IPS-18c (cell line): Measurements from ENCODE around the gene ATAD1.
"Not testable (repeated sequence)": the region's sequence is repeated elsewhere in the genome, so short reads cannot be mapped to it uniquely, and the experiment has no call there.

Experiments
- H3K4me3 ChIP-seq: 2 replicates; pipeline ENCODE4 v1.7.0; 2013; ENCODE audit warnings: low read depth, mild to moderate bottlenecking, low read length, moderate library complexity; ENCODE audit not compliant: insufficient read depth
- H3K9me3 ChIP-seq: one replicate; pipeline ENCODE4 v1.6.1; 2013; ENCODE audit warnings: mild to moderate bottlenecking, low read length, moderate library complexity; ENCODE audit not compliant: control insufficient read depth, insufficient read depth

ATAD1 gene

GRCh38 chr10:87819289-87819585, 1.2 kb upstream of the ATAD1 start:
- no peak overlapping the region for H3K4me3 ChIP-seq
- H3K9me3 ChIP-seq = no peaks in the 10 kb centered on the region

DNA sequence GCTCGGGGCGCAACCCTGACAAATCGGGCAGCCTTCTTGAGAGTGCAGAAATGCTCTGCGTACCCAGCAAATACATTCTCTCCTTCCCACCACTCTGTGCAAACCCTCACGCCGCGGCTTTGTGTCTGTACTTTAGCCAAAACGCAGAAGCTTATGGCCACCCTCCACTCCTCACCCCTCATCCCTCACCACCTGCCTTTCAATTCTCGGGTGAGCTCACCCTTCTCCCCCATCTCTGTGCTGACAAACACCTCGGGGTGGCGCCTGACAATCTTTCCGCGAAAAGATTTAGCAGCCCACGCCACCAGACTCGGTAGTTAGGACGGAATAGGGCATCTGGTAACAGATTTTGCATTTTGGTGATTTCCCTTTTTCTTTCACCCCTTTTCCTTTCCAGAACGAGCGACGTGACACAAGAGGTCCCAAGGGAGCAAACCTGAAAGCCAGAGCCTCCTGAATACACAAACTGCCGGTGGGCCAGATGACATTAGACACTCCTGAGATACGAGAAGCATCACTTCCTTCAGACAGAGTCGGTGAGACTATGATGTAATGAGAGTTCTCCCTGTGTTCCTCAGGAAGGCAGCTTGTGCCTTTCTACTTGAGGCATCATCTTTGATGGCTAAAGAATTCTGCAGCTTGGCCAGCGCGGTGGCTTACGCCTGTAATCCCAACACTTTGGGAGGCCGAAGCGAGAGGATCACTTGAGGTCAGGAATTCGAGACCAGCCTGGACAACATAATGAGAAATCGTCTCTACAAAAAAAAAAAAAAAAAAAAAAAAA, 671 bp upstream of the ATAD1 start:
- H3K9me3 ChIP-seq = no peaks in the 10 kb centered on the region
- H3K4me3 ChIP-seq = peak overlapping the region; percentile 91

GRCh38 chr10:87816898-87817608, 973 bp downstream of the ATAD1 start:
- H3K4me3 ChIP-seq = peak overlapping the region; percentile 91
- H3K9me3 ChIP-seq = no peaks in the 10 kb centered on the region

DNA sequence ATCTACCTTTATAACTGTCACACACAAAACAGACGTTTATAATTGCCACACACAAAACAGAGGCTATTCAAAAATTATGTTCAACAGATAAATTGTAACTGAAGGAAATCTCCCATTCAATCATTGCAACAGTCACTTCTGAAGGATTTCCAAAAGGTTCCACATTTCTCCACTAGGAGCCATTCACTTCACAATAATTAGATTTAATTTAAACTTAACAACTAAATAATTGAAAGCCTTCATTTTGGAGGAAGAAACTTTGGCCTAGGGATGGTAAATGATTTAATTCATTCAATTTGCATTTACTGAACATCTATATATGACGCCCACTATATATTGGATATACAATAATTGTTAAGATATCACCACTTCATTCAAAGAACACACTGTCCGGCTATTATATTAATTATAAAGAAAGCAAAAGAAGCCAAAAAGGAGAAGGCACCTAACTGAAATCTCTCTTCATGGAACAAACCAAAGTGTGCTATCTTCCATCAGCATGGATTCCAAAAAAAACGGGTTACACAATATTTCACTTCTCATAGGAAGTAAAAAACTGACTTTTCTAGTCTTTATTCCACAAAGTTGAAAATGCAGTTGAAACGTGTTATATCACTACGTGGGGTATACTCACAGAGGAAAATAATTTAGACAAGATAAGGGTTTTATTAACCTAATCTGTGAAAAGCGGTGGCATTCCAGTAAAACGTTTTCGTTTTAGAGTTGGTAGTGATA, 1.7 kb downstream of the ATAD1 start:
- Histone ChIP-seq H3K9me3 (no peaks in the 10 kb centered on the region), H3K4me3 (peak overlapping the region; percentile 91; the same call in 1 of the 2 replicates)

GRCh38 chr10:87804939-87805569, 13.0 kb downstream of the ATAD1 start:
- H3K4me3 ChIP-seq = no peak overlapping the region
- H3K9me3 ChIP-seq = no peaks in the 10 kb centered on the region

DNA sequence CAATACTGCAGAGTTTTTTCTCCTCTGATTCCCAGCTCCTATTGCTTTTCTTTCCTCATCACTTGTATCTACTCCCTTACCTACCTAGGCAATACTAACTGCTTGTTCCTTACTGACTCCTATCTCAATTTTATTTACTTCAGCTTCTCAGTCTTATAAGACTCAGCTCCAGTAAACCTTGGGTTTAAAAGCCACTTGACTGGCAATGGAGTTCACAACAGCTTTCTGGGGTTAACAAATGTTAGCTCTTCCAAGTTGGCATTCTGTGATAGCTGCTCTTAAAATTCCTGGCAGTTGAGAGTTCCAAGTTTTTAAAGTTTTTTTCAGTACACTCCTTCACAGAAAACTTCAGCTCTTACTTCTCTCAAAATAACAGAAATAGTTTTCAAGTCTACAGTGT, 14.2 kb downstream of the ATAD1 start:
- Histone ChIP-seq H3K9me3 (no peaks in the 10 kb centered on the region), H3K4me3 (no peak overlapping the region)

DNA sequence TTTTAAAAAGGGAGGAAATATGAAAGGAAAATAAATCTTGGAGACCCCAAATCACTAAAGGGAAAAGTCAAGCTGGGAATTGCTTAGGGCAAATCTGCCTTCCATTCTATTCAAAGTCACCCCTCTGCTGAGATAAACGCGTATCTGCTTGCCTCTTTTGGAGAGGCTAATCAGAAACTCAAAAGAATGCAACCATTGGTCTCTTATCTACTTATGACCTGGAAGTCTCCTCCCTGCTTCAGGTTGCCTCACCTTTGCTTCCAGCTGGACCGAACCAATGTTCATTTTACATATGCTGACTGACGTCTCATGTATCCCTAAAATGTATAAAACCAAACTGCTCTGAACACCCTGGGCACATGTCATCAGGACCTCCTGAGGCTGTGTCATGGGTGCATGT, 14.7 kb downstream of the ATAD1 start:
- H3K9me3 ChIP-seq = no peaks in the 10 kb centered on the region
- H3K4me3 ChIP-seq = no peak overlapping the region

DNA sequence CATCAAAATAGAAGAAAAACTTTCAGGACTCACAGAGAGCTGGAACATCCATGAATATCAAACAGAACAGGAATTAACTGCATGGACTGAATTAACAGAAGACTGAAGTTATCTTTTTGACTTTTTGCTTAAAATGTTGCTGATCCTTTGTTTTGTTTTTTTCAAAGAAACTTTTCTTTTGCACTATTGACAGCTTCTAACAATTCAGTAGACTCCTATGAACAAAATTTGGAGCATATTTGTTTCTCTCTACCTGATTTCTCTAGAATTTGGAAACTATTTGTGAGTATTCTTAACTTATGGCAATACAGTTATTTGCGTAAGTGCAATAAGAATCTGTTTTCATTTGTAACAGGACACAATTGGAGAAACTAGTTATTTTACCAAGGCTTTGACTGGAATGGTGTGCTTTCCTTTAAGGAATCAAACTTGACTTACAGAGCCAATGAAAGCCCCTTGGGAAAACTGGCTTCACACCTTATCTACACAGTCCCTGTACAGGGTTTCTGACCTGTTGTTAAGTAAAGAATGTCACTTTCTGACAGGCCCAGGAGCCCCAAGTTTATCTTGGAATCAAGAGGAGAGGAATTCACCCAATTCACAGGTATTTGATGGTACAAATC, 16.1 kb downstream of the ATAD1 start:
- H3K9me3 ChIP-seq, H3K4me3 ChIP-seq: not testable (repeated sequence)

DNA sequence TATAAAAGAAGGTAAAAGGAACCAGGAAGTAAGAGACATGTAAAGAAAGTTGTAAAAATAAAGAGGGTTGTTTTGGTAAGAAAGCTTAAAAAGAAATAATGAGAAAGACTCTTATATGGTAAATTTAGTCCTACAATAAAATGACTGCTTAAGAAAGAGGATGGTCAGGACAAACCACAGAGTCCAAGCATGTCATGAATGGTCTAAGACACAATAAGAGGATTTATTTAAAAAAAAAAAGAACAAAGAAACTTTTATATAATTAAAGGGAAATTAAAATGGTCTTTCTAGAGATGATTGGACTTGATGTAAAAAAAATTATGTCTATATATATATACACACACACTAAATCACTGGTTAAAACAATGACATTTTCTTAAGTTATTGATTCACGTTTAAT, 18.2 kb downstream of the ATAD1 start:
- no peak overlapping the region for H3K4me3 ChIP-seq
- H3K9me3 ChIP-seq = no peaks in the 10 kb centered on the region

GRCh38 chr10:87798082-87798481, 19.9 kb downstream of the ATAD1 start:
- H3K9me3 ChIP-seq = no peaks in the 10 kb centered on the region

GRCh38 chr10:87794285-87794684, 23.7 kb downstream of the ATAD1 start:
- H3K4me3 ChIP-seq = no peak overlapping the region
- H3K9me3 ChIP-seq = no peaks in the 10 kb centered on the region

More at GRCh38 chr10:87798082-87798481, 19.9 kb downstream of the ATAD1 start:
- H3K4me3 ChIP-seq = no peak overlapping the region

GRCh38 chr10:87790185-87790584, 27.8 kb downstream of the ATAD1 start:
- Histone ChIP-seq H3K4me3 (no peak overlapping the region), H3K9me3 (no peaks in the 10 kb centered on the region)

DNA sequence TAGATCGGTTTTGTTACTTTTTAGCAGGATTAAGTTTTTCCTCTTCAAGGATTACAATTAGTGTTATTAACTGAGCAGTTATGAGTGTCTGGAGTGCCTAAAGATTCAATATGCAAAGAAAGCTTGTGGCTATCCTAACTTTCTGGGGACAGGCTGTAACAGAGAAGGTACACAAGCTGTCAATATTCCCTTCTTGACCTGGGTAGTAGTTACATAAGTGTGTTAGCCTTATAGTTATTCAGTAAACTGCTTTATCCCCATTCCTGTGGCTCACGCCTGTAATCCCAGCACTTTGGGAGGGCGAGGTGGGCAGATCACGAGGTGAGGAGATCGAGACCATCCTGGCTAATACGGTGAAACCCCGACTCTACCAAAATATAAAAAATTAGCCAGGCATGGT, 31.6 kb downstream of the ATAD1 start:
- Histone ChIP-seq H3K9me3 (no peaks in the 10 kb centered on the region), H3K4me3 (no peak overlapping the region)

DNA sequence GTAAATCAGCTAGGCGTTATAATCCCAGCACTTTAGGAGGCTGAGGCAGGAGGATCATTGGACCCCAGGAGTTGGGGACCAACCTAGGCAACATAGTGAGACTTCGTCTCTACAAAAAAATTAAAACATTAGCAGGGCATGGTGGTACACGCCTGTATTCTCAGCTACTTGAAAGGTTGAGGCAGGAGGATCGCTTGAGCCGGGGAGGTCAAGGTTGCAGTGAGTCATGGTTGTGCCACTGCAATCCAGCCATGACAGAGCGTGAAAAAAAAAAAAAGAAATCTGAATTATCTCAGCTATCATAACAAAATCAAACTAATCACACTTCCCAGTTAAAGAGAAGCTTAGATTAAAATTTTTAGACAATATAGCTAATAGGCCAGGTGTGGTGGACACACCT, 35.3 kb downstream of the ATAD1 start:
- no peaks in the 10 kb centered on the region for H3K9me3 ChIP-seq
- H3K4me3 ChIP-seq = no peak overlapping the region

DNA sequence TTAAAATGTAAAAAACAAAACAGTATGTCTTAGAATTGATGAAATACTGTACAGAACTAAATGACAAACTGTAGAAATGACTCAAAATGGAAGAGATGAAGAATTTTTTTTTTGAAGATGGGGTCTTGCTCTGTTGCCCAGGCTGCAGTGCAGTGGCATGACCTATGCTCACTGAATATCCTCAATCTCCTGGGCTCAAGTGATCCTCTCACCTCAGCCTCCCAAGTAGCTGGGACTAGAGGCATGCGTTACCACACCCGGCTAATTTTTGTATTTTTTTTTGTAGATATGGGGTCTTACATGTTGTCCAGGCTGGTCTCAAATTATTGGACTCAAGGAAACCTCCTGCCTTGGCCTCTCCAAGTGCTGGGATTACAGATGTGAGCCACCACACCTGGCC, 36.5 kb downstream of the ATAD1 start:
- no peaks in the 10 kb centered on the region for H3K9me3 ChIP-seq
- no peak overlapping the region for H3K4me3 ChIP-seq

- no peak overlapping the region for H3K4me3 ChIP-seq
- no peaks in the 10 kb centered on the region for H3K9me3 ChIP-seq
These were observed 41.7 kb downstream of the ATAD1 start for GRCh38 chr10:87776328-87776727.

DNA sequence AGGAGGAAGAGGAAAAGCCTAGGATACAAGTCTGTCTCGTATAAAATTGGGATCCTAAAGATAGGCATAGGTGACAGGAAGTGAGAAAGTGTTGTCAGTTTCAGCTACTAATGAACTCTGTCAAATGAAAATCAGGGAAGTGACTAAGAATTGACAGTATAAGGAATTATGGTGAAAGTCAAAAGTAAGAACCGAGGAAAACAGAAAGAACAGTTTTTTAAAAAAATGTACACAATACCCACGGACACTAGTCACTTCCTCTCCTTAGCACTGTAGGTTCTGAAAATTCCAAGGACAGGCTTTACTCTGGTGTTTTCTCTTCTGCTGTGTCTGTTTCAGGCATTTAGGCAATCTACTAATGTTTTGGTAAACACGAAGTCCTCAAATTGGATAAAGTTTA, 42.3 kb downstream of the ATAD1 start:
- no peak overlapping the region for H3K4me3 ChIP-seq
- H3K9me3 ChIP-seq = no peaks in the 10 kb centered on the region
